H9 (cell line): ENCODE data around the gene BOLA3. TPM values are rescaled to one million over a fixed set of nuclear protein-coding genes. Genes with fewer than 3 reads are reported as not detected.

Experiments
- DNase-seq: peaks from one replicate; pipeline ENCODE4 v3.0.0-alpha.2; 2017
- H2AFZ ChIP-seq: one replicate; pipeline ENCODE4 v1.6.1; 2013; ENCODE audit warnings: mild to moderate bottlenecking, low read length, control low read depth, moderate library complexity
- H2AK5ac ChIP-seq: 2 replicates; pipeline ENCODE4 v1.6.1; 2013; ENCODE audit warnings: low read length, control low read depth, mixed read lengths; ENCODE audit not compliant: insufficient read length
- H2BK120ac ChIP-seq: one replicate; pipeline ENCODE4 v1.6.1; 2013; ENCODE audit warnings: low read depth, mild to moderate bottlenecking, low read length, control low read depth, inconsistent platforms; ENCODE audit not compliant: poor library complexity, severe bottlenecking
- H2BK12ac ChIP-seq: 2 replicates; pipeline ENCODE4 v1.6.1; 2013; ENCODE audit warnings: low read length, control low read depth, mixed read lengths, low read depth; ENCODE audit not compliant: insufficient read length
- H2BK15ac ChIP-seq: 2 replicates; pipeline ENCODE4 v1.6.1; 2013; ENCODE audit warnings: low read depth, low read length, control low read depth
- H2BK20ac ChIP-seq: one replicate; pipeline ENCODE4 v1.6.1; 2013; ENCODE audit warnings: low read depth, mild to moderate bottlenecking, low read length, control low read depth, inconsistent platforms; ENCODE audit not compliant: poor library complexity, severe bottlenecking
- H2BK5ac ChIP-seq: 2 replicates; pipeline ENCODE4 v1.6.1; 2013; ENCODE audit warnings: low read length, control low read depth, mixed read lengths; ENCODE audit not compliant: insufficient read length
- H3K14ac ChIP-seq: 2 replicates; pipeline ENCODE4 v1.6.1; 2013; ENCODE audit warnings: low read length, control low read depth; ENCODE audit not compliant: insufficient read depth
- H3K18ac ChIP-seq: 2 replicates; pipeline ENCODE4 v1.6.1; 2013; ENCODE audit warnings: low read depth, mild to moderate bottlenecking, mixed read lengths, low read length, control low read depth; ENCODE audit not compliant: insufficient read length
- H3K23ac ChIP-seq: 2 replicates; pipeline ENCODE4 v1.6.1; 2013; ENCODE audit warnings: low read length, control low read depth, mixed read lengths, low read depth; ENCODE audit not compliant: insufficient read length
- H3K23me2 ChIP-seq: 2 replicates; pipeline ENCODE4 v1.6.1; 2013; ENCODE audit warnings: low read depth, mild to moderate bottlenecking, mixed read lengths, low read length, control low read depth; ENCODE audit not compliant: insufficient read length, poor library complexity, severe bottlenecking
- H3K27ac ChIP-seq: 2 replicates; pipeline ENCODE4 v1.5.1; 2013; ENCODE audit warnings: low read length, control low read depth, mixed read lengths, low read depth; ENCODE audit not compliant: insufficient read length
- H3K27me3 ChIP-seq: 2 replicates; pipeline ENCODE4 v1.6.1; 2013; ENCODE audit warnings: low read length, control low read depth, inconsistent platforms; ENCODE audit not compliant: insufficient read depth
- H3K4ac ChIP-seq: 2 replicates; pipeline ENCODE4 v1.6.1; 2013; ENCODE audit warnings: low read depth, mild to moderate bottlenecking, control low read depth, inconsistent platforms, low read length, moderate library complexity
- H3K4me1 ChIP-seq: 2 replicates; pipeline ENCODE4 v1.6.1; 2013; ENCODE audit warnings: low read length, control low read depth, inconsistent platforms; ENCODE audit not compliant: insufficient read depth
- H3K4me2 ChIP-seq: 2 replicates; pipeline ENCODE4 v1.6.1; 2013; ENCODE audit warnings: low read length, control low read depth, mixed read lengths; ENCODE audit not compliant: insufficient read length, insufficient read depth
- H3K56ac ChIP-seq: 2 replicates; pipeline ENCODE4 v1.6.1; 2013; ENCODE audit warnings: low read depth, mild to moderate bottlenecking, mixed read lengths, low read length, control low read depth; ENCODE audit not compliant: insufficient read length
- H3K79me1 ChIP-seq: 2 replicates; pipeline ENCODE4 v1.6.1; 2013; ENCODE audit warnings: low read depth, mild to moderate bottlenecking, moderate library complexity, low read length, control low read depth, inconsistent platforms; ENCODE audit not compliant: insufficient read depth, poor library complexity, severe bottlenecking
- H3K79me2 ChIP-seq: 2 replicates; pipeline ENCODE4 v1.6.1; 2013; ENCODE audit warnings: low read length, control low read depth, inconsistent platforms; ENCODE audit not compliant: insufficient read depth
- H3K9ac ChIP-seq: 2 replicates; pipeline ENCODE4 v1.6.1; 2013; ENCODE audit warnings: low read length, control low read depth, mixed read lengths; ENCODE audit not compliant: insufficient read length; ENCODE audit errors: extremely low read depth
- H3K9me3 ChIP-seq: one replicate; pipeline ENCODE4 v1.6.1; 2013; ENCODE audit warnings: low read depth, low read length, inconsistent platforms; ENCODE audit not compliant: control insufficient read depth
- H3T11ph ChIP-seq: one replicate; pipeline ENCODE4 v1.6.1; 2013; ENCODE audit warnings: mild to moderate bottlenecking, low read length, control low read depth, inconsistent platforms
- H4K20me1 ChIP-seq: one replicate; pipeline ENCODE4 v1.6.1; 2013; ENCODE audit not compliant: control insufficient read depth, insufficient read length, insufficient read depth
- H4K5ac ChIP-seq: 2 replicates; pipeline ENCODE4 v1.6.1; 2013; ENCODE audit warnings: low read depth, mild to moderate bottlenecking, mixed read lengths, low read length, control low read depth; ENCODE audit not compliant: insufficient read length
- H4K8ac ChIP-seq: replicated peaks from 2 replicates; pipeline ENCODE4 v1.6.1; 2013; ENCODE audit warnings: low read length, control low read depth, mixed read lengths, low read depth; ENCODE audit not compliant: insufficient read length
- H4K91ac ChIP-seq: 2 replicates; pipeline ENCODE4 v1.6.1; 2013; ENCODE audit warnings: low read depth, mild to moderate bottlenecking, moderate library complexity, mixed read lengths, low read length, control low read depth; ENCODE audit not compliant: insufficient read length
- H3K27ac Mint-ChIP-seq, 3 experiments: 2 replicates in 2 of 3; 3 replicates in 1 of 3; pipeline ENCODE4 v1.8.0; 2020 to 2021; ENCODE audit warnings: mixed read lengths in 3 of 3, mild to moderate bottlenecking in 1 of 3, moderate library complexity in 1 of 3
- H3K27me3 Mint-ChIP-seq: 2 replicates; pipeline ENCODE4 v1.8.0; 2021; ENCODE audit warnings: low read depth, mild to moderate bottlenecking, moderate library complexity, mixed read lengths
- H3K36me3 Mint-ChIP-seq, 3 experiments: 2 replicates in 2 of 3; 3 replicates in 1 of 3; pipeline ENCODE4 v1.8.0; 2020 to 2021; ENCODE audit warnings: low read depth in 3 of 3, mixed read lengths in 3 of 3; ENCODE audit not compliant: insufficient read depth in 1 of 3
- H3K4me1 Mint-ChIP-seq, 2 experiments: 2 replicates each; pipeline ENCODE4 v1.8.0; 2020; ENCODE audit warnings: mixed read lengths in 2 of 2
- H3K4me3 Mint-ChIP-seq, 2 experiments: 2 replicates in 1 of 2; 3 replicates in 1 of 2; pipeline ENCODE4 v1.8.0; 2020 to 2021; ENCODE audit warnings: mild to moderate bottlenecking in 2 of 2, mixed read lengths in 2 of 2, moderate library complexity in 1 of 2
- H3K9me3 Mint-ChIP-seq, 2 experiments: 2 replicates in 1 of 2; 3 replicates in 1 of 2; pipeline ENCODE4 v1.8.0; 2020; ENCODE audit warnings: mild to moderate bottlenecking in 2 of 2, mixed read lengths in 2 of 2, moderate library complexity in 1 of 2
- total RNA-seq: library from RNA; stranded (reverse); gene quantifications from 2 replicates; pipeline ENCODE4 v1.2.1, GENCODE V29; 2021
- TF ChIP-seq, protein P1 (sequence below): fragments of 200-600 bp; sonication (generic); conservative IDR thresholded peaks from 3 replicates; pipeline ENCODE4 v1.8.0; 2021; ENCODE audit warnings: antibody characterized with exemption, mild to moderate bottlenecking

BOLA3 gene
- total RNA-seq, 1 experiment from 2014 or later: 45.0 TPM

DNA sequence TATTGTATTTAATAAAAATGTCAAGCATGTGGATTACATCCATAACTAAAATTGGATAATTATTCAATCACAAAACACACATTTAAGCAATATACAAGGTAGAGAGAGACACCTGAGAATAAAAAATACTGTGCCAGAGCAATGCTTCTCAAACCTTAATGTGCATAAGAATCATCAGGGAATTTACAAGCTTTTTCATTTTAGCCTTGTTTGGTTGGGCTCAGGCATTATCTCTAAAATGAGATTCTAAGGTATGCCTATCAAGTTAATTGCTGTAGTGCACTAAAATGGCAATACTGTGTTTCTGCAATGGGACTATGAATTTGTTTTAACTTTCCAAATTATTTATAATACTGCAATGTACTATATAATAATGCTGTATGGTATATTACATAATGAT lies 30.0 kb upstream of the BOLA3 start:
- no peak overlapping the region for H2BK120ac ChIP-seq
- peaks cover 16% of the 10 kb centered on the region; the same call in 1 of the 2 replicates for H3K79me2 ChIP-seq
- peaks cover 7% of the 10 kb centered on the region for H3K79me1 ChIP-seq
- no peak overlapping the region for H2AK5ac ChIP-seq
- H3K4ac ChIP-seq: no peak overlapping the region
- H3K4me1 ChIP-seq: no peaks in the 10 kb centered on the region
- H3K18ac ChIP-seq: no peak overlapping the region
- no peak overlapping the region for H2BK15ac ChIP-seq
- peaks cover 4% of the 10 kb centered on the region in 2 experiments; a peak in 3 of 5 replicates for H3K9me3 Mint-ChIP-seq
- peaks cover 20 to 38% (median 24%) of the 10 kb centered on the region in 3 experiments for H3K36me3 Mint-ChIP-seq
- H3K27ac Mint-ChIP-seq: peak overlapping the region; percentile 82 to 98 (median 93); a peak in 5 of 7 replicates
- H3K56ac ChIP-seq: no peak overlapping the region
- no peak overlapping the region for H3T11ph ChIP-seq
- no peaks in the 10 kb centered on the region for H3K9me3 ChIP-seq
- H4K20me1 ChIP-seq: no peaks in the 10 kb centered on the region
- H4K91ac ChIP-seq: no peak overlapping the region
- no peak overlapping the region for H2BK12ac ChIP-seq
- H2AFZ ChIP-seq: no peak overlapping the region
- H3K27ac ChIP-seq: no peak overlapping the region
- H2BK20ac ChIP-seq: no peak overlapping the region
- DNase-seq: no peak
- peak overlapping the region; percentile 72 for H3K4me2 ChIP-seq
- peak overlapping the region; percentile 90 to 93 for H3K4me3 Mint-ChIP-seq
- peaks cover 13 to 15% of the 10 kb centered on the region in 2 experiments for H3K4me1 Mint-ChIP-seq
- H3K14ac ChIP-seq: no peak overlapping the region
- no peaks in the 10 kb centered on the region for H3K27me3 ChIP-seq
- H3K23ac ChIP-seq: no peak overlapping the region
- H3K27me3 Mint-ChIP-seq: no peaks in the 10 kb centered on the region
- no peak overlapping the region for H2BK5ac ChIP-seq
- no peak overlapping the region for H4K5ac ChIP-seq
- TF ChIP-seq, protein P1, sequence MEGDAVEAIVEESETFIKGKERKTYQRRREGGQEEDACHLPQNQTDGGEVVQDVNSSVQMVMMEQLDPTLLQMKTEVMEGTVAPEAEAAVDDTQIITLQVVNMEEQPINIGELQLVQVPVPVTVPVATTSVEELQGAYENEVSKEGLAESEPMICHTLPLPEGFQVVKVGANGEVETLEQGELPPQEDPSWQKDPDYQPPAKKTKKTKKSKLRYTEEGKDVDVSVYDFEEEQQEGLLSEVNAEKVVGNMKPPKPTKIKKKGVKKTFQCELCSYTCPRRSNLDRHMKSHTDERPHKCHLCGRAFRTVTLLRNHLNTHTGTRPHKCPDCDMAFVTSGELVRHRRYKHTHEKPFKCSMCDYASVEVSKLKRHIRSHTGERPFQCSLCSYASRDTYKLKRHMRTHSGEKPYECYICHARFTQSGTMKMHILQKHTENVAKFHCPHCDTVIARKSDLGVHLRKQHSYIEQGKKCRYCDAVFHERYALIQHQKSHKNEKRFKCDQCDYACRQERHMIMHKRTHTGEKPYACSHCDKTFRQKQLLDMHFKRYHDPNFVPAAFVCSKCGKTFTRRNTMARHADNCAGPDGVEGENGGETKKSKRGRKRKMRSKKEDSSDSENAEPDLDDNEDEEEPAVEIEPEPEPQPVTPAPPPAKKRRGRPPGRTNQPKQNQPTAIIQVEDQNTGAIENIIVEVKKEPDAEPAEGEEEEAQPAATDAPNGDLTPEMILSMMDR: no peak
- peak overlapping the region; percentile 88 for H3K9ac ChIP-seq
- no peak overlapping the region for H4K8ac ChIP-seq
- no peaks in the 10 kb centered on the region for H3K23me2 ChIP-seq
